Endodermal cell (in vitro differentiated cells): ENCODE results near the gene RNF2. TPM values are rescaled to one million over a fixed set of nuclear protein-coding genes. Genes with fewer than 3 reads are reported as not detected.

ENCODE experiments used
- DNase-seq: peaks from one replicate; pipeline ENCODE4 v3.0.0-alpha.2; 2017
- H3K27ac ChIP-seq: 2 replicates; pipeline ENCODE4 v1.5.1; 2013; ENCODE audit warnings: mild to moderate bottlenecking, low read depth, low read length, moderate library complexity
- H3K27me3 ChIP-seq: 2 replicates; pipeline ENCODE4 v1.6.1; 2013; ENCODE audit warnings: mild to moderate bottlenecking, low read length, moderate library complexity; ENCODE audit not compliant: insufficient read depth, control insufficient read depth, poor library complexity, severe bottlenecking
- H3K36me3 ChIP-seq: 2 replicates; pipeline ENCODE4 v1.7.0; 2013; ENCODE audit warnings: mild to moderate bottlenecking, low read length, moderate library complexity; ENCODE audit not compliant: control insufficient read depth, insufficient read depth
- H3K4me1 ChIP-seq: one replicate; pipeline ENCODE4 v1.7.0; 2013; ENCODE audit warnings: low read length; ENCODE audit not compliant: control insufficient read depth, insufficient read depth
- H3K4me3 ChIP-seq: 2 replicates; pipeline ENCODE4 v1.5.1; 2013; ENCODE audit warnings: mild to moderate bottlenecking, low read length, moderate library complexity
- H3K9ac ChIP-seq: 2 replicates; pipeline ENCODE4 v1.6.1; 2013; ENCODE audit warnings: mild to moderate bottlenecking, low read length, moderate library complexity; ENCODE audit not compliant: poor library complexity, severe bottlenecking; ENCODE audit errors: extremely low read depth
- H3K9me3 ChIP-seq: 2 replicates; pipeline ENCODE4 v1.6.1; 2013; ENCODE audit warnings: mild to moderate bottlenecking, low read length, moderate library complexity; ENCODE audit not compliant: control insufficient read depth
- H3K27ac Mint-ChIP-seq: 2 replicates; pipeline ENCODE4 v1.8.0; 2020; ENCODE audit warnings: mixed read lengths
- H3K27me3 Mint-ChIP-seq: 2 replicates; pipeline ENCODE4 v1.8.0; 2021; ENCODE audit warnings: mild to moderate bottlenecking, mixed read lengths; ENCODE audit not compliant: insufficient read depth
- H3K36me3 Mint-ChIP-seq: 2 replicates; pipeline ENCODE4 v1.8.0; 2020; ENCODE audit warnings: low read depth, mixed read lengths
- H3K4me1 Mint-ChIP-seq: 2 replicates; pipeline ENCODE4 v1.8.0; 2020; ENCODE audit warnings: mixed read lengths
- H3K4me3 Mint-ChIP-seq: 2 replicates; pipeline ENCODE4 v1.8.0; 2020; ENCODE audit warnings: mild to moderate bottlenecking, moderate library complexity, mixed read lengths
- H3K9me3 Mint-ChIP-seq: 2 replicates; pipeline ENCODE4 v1.8.0; 2020; ENCODE audit warnings: mild to moderate bottlenecking, mixed read lengths
- WGBS, 2 experiments: methylation state at CpG; one replicate each; pipeline versions ENCODE4 v1.1.5 to v1.1.7; 2013; ENCODE audit warnings: missing lambda C conversion rate in 2 of 2, mixed read lengths in 1 of 2; ENCODE audit not compliant: insufficient coverage in 1 of 2, insufficient read length in 1 of 2; 5-methylcytosine and 5-hydroxymethylcytosine counted together
- total RNA-seq, 2 donors: library from RNA; stranded (reverse); fragmentation: NEBNext Ultra II Directional in 1 of 2; extraction: Animal tissue kit (Norgen Biotek cat#: 25700) in 1 of 2; gene quantifications; 2 replicates in 1 of 2; 3 replicates in 1 of 2; pipeline ENCODE4 v1.2.1, GENCODE V29; 2021
- TF ChIP-seq, protein P1 (sequence below): fragments of 200-600 bp; sonication (generic); conservative IDR thresholded peaks from 2 replicates; pipeline ENCODE4 v1.5.0; 2021; ENCODE audit warnings: antibody characterized with exemption, mild to moderate bottlenecking

The RNF2 gene
- total RNA-seq, 2 donors from 2014 or later = 61.1 to 66.9 TPM

GRCh38 chr1:185017966-185018365, 27.4 kb upstream of the RNF2 start:
- Mint-ChIP-seq H3K4me3 (no peak overlapping the region), H3K4me1 (no peaks in the 10 kb centered on the region), H3K36me3 (no peaks in the 10 kb centered on the region), H3K9me3 (no peaks in the 10 kb centered on the region), H3K27ac (no peak overlapping the region), H3K27me3 (peaks cover 5% of the 10 kb centered on the region)
- Histone ChIP-seq H3K4me3 (no peak overlapping the region), H3K9me3 (no peaks in the 10 kb centered on the region), H3K9ac (no peak overlapping the region), H3K36me3 (no peaks in the 10 kb centered on the region), H3K27ac (no peak overlapping the region), H3K27me3 (no peaks in the 10 kb centered on the region), H3K4me1 (no peaks in the 10 kb centered on the region)
- TF ChIP-seq, protein P1, sequence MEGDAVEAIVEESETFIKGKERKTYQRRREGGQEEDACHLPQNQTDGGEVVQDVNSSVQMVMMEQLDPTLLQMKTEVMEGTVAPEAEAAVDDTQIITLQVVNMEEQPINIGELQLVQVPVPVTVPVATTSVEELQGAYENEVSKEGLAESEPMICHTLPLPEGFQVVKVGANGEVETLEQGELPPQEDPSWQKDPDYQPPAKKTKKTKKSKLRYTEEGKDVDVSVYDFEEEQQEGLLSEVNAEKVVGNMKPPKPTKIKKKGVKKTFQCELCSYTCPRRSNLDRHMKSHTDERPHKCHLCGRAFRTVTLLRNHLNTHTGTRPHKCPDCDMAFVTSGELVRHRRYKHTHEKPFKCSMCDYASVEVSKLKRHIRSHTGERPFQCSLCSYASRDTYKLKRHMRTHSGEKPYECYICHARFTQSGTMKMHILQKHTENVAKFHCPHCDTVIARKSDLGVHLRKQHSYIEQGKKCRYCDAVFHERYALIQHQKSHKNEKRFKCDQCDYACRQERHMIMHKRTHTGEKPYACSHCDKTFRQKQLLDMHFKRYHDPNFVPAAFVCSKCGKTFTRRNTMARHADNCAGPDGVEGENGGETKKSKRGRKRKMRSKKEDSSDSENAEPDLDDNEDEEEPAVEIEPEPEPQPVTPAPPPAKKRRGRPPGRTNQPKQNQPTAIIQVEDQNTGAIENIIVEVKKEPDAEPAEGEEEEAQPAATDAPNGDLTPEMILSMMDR = no peak
- WGBS, 2 experiments = 85 to 89% methylated on average over 2 to 3 of the region's 3 CpGs
- no peak for DNase-seq

GRCh38 chr1:185027252-185027882, 18.0 kb upstream of the RNF2 start:
- Mint-ChIP-seq H3K9me3 (peaks cover 43% of the 10 kb centered on the region), H3K27ac (no peak overlapping the region), H3K4me1 (no peaks in the 10 kb centered on the region), H3K36me3 (no peaks in the 10 kb centered on the region), H3K27me3 (peaks cover 3% of the 10 kb centered on the region), H3K4me3 (no peak overlapping the region)
- no peaks in the 10 kb centered on the region for H3K36me3 ChIP-seq
- no peak overlapping the region for H3K9ac ChIP-seq
- DNase-seq = no peak
- H3K9me3 ChIP-seq = peaks cover 29% of the 10 kb centered on the region
- H3K27me3 ChIP-seq = no peaks in the 10 kb centered on the region
- WGBS, 2 experiments = 98% methylated on average over 4 of the region's 4 CpGs
- TF ChIP-seq, protein P1 = no peak
- no peak overlapping the region for H3K4me3 ChIP-seq
- H3K4me1 ChIP-seq = no peaks in the 10 kb centered on the region
- H3K27ac ChIP-seq = no peak overlapping the region

- Histone ChIP-seq H3K36me3 (no peaks in the 10 kb centered on the region), H3K9ac (no peak overlapping the region), H3K4me1 (no peaks in the 10 kb centered on the region), H3K27me3 (peaks cover 7% of the 10 kb centered on the region), H3K4me3 (no peak overlapping the region), H3K27ac (no peak overlapping the region), H3K9me3 (no peaks in the 10 kb centered on the region)
- peaks cover 11% of the 10 kb centered on the region for H3K27me3 Mint-ChIP-seq
- DNase-seq = no peak
- H3K4me3 Mint-ChIP-seq = no peak overlapping the region
- H3K36me3 Mint-ChIP-seq = no peaks in the 10 kb centered on the region
- H3K27ac Mint-ChIP-seq = no peak overlapping the region
- TF ChIP-seq, protein P1 = no peak
- 84 to 100% methylated on average over 2 to 3 of the region's 3 CpGs for WGBS, 2 experiments
- no peaks in the 10 kb centered on the region for H3K4me1 Mint-ChIP-seq
- peaks cover 6% of the 10 kb centered on the region for H3K9me3 Mint-ChIP-seq
Observed at GRCh38 chr1:185033686-185034085, 11.7 kb upstream of the RNF2 start.
